GM12801 (cell line): Measurements from ENCODE around the gene PARD3B.

Source experiments
- TF ChIP-seq, protein P1 (sequence below): IDR thresholded peaks from one replicate; pipeline ENCODE4 v1.5.1; 2011; ENCODE audit warnings: control low read depth; ENCODE audit not compliant: insufficient read length; ENCODE audit errors: extremely low read depth

The PARD3B gene

DNA sequence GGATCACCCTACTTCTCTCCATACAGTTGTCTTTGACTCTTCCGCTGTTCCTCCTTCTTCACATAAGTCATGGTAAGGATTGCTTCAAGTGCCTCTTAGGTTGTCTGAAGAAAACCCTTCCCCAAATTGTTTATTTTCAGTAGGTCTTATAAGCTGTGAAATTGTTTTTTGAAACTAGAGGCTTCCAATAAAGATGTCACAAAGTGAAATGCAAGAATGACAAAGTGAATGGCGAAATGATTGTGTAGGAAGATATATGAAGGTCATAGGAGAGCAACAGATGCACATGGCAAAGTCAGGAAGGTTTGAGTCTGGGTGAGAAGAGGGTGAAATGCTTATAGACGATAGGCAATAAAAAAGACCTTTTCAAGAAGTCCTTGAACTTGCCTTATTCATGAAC is 548.8 kb downstream of the PARD3B start:
- TF ChIP-seq, protein P1, sequence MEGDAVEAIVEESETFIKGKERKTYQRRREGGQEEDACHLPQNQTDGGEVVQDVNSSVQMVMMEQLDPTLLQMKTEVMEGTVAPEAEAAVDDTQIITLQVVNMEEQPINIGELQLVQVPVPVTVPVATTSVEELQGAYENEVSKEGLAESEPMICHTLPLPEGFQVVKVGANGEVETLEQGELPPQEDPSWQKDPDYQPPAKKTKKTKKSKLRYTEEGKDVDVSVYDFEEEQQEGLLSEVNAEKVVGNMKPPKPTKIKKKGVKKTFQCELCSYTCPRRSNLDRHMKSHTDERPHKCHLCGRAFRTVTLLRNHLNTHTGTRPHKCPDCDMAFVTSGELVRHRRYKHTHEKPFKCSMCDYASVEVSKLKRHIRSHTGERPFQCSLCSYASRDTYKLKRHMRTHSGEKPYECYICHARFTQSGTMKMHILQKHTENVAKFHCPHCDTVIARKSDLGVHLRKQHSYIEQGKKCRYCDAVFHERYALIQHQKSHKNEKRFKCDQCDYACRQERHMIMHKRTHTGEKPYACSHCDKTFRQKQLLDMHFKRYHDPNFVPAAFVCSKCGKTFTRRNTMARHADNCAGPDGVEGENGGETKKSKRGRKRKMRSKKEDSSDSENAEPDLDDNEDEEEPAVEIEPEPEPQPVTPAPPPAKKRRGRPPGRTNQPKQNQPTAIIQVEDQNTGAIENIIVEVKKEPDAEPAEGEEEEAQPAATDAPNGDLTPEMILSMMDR: no peak

DNA sequence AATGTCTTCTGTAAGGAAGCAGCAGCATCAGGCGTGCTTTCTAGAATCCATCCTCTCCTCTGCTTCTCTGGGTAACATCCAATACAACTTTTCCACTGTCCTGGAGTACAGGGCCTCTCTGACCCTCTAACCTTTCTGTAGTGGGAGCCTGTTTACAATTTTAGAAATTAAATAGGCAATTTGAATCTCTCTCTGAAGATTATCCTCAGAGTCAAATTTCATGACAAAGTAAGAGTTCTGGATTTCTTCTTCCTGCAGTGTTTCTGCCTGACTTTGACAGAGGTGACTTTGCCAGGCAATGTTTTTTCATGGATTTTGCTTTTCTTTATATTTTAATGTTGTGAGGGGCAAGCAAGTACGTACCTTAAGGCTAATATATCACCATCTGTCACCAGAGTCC is 558.4 kb downstream of the PARD3B start:
- TF ChIP-seq, protein P1: no peak

DNA sequence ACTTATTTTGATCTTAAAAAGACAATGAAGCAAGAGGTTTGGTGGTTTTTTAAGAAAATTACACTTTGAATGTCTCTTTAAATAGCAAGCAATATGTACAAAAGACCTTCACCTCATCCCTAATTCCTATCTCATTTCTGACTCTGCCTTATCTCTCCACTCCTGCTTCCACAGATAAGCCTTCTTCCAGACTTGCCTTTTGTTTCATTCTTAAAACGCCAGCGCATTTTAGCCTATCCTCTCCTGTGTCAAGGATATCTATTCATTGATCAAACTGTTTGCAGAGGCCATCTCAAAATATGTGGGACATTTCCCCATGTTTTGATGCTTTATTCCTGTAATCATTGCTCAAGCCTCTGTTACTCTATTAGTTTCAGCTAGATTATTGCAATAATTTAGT is 562.5 kb downstream of the PARD3B start:
- TF ChIP-seq, protein P1: no peak

DNA sequence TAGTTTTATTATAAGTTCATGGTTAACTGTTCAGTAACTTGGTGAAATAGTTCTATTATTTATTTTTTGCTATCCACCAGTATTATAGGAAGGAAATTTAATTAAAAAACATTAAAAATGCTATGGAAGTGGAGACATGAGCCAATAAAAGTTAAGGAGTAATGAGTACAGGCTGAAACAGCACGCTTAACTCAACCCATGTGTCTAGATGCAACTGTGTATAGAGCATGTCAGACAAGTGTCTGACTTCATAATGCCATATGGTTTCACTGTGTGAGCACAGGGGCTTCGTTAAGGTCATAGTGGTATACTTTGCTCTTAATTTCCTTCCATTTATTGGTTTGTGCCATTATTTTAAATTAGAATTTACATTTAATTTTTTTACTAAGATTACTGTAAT is 570.2 kb downstream of the PARD3B start:
- TF ChIP-seq, protein P1: no peak

DNA sequence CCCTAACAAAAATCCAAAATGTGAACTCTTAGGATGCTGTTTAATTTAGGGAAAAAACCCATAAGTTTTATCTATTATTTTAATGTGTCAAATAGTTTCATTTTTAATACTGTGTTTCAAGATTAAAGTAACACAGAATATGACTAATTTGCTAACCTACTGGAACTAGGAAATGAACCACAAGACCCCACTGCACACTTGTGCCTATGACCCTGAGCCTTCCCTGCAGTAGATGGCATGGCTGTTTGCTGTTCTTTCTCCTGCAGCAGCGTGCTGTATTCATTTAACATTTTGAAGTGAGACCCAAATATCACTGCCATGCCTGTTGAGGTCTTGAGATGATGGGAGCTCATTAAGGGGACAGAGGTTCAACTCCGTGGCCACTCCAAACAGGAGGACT is 571.9 kb downstream of the PARD3B start:
- TF ChIP-seq, protein P1: no peak

DNA sequence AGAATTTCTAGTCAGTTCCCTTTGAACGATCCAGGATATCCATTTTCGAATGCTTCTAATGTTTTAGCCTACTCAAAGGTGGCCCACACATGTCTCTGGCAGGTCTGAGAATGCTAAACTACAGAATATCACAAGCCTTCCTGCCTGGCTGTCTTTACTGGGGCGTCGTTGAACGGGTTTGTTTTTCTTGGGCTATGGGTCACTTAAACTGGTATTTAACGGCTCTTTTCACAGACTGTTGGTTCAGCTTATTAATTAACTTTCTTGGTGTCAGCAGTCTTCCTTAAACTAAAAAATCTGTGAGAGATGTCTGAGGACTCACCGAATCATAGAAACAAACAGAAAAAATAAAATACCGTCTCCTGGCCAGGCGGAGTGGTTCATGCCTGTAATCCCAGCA is 573.9 kb downstream of the PARD3B start:
- TF ChIP-seq, protein P1: no peak

DNA sequence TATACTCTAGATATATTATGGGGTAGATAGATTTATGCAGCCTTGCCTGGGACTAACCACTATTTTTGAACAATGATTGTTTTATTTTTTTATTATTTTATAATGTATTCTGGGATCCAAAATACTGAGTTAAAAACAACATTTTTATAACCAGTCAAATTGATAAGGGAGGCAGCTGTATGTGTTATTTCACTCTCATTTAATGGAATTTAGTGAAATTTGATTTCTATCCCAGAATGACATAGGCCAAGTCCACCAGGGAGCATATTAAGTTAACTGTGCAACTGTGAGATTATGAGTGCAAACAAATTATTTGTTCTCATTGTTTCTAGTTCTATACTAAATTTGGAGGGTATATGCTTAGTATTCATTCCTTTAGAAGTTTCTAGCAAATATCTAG is 583.5 kb downstream of the PARD3B start:
- TF ChIP-seq, protein P1: no peak

DNA sequence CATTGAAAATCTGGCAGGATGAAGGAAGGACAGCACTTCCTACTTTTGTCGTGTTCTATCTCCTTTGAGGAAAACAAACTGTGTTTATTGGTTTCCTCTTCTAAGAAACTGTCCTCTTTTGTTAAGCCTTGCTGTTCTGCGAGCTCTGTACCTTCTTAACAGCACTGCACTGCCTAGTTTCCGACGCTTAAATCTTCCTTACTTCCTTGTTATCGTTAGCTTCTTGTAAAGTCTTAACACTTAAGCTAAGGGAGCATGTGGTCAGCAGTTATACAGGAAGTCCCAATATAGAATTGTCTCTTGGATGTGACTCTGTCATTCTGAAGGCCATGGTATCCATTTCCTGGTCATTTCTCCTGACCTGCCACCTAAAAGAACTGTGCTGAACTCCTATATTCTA is 584.3 kb downstream of the PARD3B start:
- TF ChIP-seq, protein P1: no peak
